AG08396 (cell line): ENCODE data around the gene PINLYP.
"Not testable (repeated sequence)": the region's sequence is repeated elsewhere in the genome, so short reads cannot be mapped to it uniquely, and the experiment has no call there.

Source experiments
- DNase-seq: peaks from one replicate; pipeline ENCODE4 v3.0.0; 2012; ENCODE audit warnings: low spot score, mixed read lengths

The PINLYP gene

DNA sequence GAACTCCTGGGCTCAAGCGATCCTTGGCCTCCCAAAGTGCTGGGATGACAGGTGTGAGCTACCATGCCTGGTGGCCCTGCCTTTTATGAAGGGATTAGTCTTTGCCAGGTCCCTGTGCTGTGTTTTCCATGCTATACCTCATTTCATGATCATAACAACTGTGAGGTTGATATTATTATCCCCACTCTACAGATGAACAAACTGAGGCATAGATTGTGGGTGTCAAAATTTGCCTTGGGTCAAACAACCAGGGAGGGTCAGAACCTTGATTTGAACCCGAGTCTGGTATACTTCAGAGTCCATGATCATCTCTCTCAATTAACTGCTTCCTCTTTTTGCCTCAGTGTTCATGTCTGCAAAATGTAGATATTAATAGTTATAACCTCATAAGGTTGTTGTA lies 6.9 kb downstream of the PINLYP start:
- no peak for DNase-seq

DNA sequence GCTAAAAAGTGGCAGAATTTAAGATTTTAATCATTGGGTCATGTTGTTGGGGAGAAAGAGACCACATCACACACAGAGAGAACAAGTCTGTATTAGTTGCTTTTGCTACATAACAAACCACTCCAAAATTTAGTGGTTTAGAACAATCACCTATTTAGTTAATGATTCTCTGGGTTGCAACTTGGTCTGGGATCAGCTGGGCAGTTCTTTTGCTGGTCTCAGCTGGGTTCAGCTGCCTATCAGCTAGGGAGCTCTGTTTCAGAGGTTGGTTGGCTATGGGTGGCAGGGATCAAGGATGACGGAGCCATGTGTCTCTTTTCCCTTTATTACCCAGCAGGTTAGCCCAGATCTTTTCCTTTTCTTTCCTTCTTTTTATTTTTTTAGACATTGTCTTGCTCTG lies 8.9 kb downstream of the PINLYP start:
- no peak for DNase-seq

DNA sequence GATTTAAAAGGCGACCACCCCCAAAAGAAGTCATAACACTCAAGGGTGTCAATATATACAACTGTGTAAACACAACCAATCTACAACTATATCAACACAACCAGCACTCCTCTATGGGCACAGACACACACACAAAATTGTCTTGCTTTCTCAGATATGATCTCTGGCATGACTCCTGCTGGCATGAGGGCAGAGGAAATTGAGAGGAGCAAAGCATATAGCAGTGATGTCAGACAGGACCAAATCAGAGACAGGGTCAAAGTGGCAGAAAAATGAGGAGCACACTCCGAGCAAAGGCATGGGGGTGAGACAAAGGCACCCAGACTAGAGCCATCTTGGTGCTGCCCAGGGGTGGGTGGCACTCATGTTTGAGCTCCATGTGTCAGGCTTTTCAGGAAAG lies 10.7 kb downstream of the PINLYP start:
- no peak for DNase-seq

DNA sequence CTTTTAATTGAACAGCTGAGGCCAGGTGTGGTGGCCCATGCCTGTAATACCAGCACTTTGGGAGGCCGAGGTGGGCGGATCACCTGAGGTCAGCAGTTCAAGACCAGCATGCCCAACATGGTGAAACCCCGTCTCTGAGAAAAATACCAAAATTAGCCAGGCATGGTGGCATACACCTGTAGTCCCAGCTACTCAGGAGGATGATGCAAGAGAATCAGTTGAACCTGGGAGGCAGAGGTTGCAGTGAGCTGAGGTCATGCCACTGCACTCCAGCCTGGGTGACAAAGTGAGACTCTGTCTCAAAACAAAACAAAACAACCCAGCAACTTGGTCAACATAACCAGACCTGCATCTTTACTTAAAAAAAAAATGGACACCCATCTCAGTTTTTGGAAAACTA lies 11.4 kb downstream of the PINLYP start:
- not testable (repeated sequence) for DNase-seq

DNA sequence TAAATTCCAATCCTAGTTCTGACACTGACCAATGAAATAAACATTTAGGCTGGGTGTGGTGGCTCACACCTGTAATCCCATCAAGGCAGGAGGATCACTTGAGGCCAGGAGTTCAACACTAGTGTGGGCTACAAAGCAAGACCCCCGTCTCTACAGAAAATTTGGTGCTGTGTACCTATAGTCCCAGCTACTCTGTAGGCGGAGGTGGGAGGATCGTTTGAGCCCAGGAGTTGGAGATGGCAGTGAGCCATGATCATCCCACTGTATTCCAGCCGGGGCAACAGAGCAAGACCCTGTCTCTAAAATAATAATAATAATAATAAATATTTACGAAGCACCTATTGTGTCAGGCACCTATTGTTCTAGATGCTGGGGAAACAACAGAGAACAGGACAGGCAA lies 13.7 kb downstream of the PINLYP start:
- no peak for DNase-seq

DNA sequence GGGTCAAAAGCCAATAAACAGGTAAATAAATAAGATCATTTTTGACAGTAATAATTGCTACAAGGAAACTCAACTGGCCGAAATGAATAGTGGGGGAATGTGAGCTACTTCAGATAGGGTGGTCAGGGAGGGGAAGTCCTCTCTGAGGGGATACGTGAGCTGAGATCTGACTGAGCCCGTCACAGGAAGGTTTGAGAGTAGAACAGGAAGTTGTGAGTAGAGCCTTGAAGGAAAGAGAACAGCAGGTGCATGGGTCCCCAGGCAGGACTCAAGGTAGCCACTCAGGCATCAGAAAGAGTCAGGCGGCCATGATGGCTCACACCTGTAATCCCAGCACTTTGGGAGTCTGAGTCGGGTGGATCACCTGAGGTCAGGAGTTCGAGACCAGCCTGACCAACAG lies 14.1 kb downstream of the PINLYP start:
- DNase-seq: no peak

DNA sequence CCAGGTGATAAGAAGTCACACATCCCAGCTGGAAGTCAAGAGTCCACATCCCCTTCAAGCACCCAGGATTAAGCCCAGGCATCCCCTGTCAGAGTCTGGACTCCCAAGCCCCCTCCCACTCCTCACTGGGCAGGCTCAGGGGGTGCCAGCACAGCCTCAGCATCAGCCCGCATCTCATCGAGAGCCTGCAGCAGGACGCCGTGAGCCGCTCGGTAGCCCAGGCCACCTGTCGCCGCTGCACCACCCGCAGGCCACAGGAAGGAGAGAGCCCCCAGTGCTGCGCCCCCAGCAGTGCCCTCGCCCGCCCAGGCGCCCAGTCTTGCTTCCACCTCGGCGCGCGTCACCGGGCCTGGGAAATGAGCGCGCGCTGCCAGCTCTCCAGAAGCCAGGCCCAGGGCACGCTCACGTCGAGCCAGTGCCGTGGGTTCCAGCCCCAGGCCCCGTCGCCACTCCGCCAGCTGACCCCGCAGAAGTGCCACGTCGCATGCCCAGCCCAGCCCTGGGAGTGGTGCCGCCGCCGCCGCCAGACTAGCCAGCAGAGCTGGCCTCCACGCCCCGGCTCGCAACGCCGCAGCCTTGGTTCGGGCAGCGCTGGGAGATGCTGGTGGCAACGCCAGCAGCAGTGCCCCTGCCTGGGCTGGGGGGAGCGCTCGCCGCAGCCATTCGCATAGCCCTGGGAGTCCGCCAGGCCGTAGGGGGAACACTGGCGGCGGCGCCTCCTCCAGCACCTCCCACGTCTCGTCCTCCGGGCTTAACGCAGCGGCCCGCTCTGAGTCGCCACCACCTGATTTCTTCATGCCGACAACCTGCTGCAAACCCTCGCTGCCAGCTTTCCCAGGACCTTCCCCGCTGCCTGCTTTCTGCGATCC lies 16.5 kb downstream of the PINLYP start:
- DNase-seq: no peak

DNA sequence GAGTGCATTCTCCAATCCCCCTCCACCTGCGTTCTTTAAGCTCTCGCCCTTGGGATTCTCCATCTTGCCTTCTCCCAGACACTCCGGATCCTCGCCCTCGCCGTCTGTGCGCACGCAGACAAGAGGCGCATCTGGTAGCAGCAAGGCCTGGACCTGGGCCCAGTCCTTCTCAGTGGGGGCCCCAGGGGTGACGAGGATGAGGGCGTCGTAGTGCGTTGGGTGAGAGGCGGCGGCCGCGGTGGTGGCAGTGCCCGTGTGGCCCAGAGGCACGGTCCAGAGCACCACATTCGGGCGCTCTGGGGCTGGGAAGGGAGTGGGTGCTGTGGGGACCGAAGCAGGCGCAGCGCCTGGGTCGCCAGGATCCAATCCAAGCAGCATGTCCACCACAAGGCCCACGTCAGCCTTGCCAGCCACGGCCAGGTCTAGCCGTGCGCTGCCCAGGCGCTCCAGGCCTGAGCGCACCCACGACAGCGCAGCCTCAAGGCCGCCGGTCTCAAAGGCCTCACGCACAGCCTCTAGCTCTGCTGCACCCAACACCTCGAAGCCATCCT lies 17.3 kb downstream of the PINLYP start:
- no peak for DNase-seq

DNA sequence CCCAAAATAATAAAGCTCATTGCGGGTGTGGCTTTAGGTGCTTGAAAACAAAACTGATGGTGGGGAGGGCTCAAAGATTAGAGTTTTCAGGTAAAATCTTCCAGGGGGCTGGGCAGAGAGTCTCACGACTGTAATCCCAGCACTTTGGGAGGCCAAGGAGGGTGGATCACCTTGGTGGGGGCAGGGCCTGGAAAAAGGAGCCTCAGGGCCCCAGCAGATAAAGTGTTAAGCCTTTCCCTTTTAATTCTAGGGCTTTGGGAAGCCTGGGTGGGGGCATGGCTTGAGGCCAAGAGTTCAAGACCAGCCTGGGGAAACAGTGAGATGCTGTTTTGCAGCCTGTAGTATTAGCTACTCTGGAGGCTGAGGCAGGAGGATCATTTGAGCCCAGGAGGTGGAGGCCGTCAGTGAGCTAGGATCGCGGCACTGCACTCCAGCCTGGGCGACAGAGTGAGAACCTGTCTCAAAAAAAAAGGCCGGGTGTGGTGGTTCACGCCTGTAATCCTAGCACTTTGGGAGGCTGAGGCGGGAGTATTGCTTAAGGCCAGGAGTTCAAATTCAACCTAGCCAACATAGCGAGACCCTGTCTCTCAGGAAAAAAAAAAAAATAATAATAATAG lies 18.6 kb downstream of the PINLYP start:
- DNase-seq: no peak

DNA sequence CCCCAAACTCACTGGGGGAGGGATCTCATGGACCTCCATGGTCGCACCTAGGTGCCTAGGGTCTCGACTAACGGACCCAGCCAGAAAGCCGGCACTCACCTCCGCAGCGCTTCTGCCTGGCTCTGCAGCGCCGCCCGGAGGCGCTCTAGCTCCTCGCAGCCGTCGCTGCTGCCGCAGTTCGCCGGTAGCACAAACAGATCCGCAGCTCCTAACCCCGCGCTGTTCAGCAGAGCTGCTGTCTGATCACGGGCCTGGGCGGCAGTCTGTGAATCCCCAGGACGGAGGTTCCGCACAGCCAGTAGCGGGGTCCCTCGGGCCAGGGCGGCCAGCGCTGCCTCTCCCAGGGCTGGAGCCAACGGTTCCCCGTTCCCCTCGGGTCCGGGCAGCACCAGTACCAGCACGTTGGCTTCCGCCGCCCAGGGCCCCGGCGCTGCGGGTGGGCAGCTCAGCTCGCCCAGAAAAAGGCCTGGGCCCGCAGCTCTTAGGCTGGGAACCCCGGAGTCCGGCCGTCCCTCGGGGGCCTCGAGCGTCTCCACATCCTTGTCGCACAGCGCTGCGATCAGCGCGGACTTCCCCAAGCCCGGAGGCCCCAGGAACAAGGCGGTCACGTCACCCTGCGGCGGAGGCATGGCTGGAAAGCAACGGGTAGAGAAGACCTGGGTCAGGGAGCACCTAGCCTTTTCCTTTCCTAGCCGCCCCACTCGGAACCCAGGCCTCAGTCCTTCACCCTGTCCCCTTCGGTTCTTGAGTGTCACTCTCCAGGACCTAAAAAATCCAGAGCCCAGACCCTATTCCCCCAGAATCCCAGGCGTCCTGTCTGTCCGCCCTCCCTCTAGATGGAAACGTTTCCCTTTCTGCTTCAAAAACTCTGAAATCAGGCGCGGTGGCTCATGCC lies 19.4 kb downstream of the PINLYP start:
- DNase-seq: peak; percentile 63

DNA sequence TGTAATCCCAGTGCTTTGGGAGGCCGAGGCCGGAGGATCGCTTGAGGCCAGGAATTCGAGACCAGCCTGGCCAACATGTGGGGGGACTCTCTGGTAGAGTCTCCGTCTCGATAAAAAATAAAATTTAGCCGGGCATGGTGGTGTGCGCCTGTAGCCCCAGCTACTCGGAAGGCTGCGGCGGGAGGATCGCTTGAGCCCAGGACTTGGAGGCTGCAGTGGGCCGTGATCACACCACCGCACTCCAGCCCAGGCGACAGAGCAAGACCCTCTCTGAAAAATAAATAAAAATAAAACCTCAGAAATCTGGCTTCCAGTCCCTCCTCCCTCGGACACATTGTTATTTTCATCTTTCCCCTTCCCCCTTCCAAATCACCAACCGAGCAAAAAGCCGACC lies 20.0 kb downstream of the PINLYP start:
- DNase-seq: no peak

DNA sequence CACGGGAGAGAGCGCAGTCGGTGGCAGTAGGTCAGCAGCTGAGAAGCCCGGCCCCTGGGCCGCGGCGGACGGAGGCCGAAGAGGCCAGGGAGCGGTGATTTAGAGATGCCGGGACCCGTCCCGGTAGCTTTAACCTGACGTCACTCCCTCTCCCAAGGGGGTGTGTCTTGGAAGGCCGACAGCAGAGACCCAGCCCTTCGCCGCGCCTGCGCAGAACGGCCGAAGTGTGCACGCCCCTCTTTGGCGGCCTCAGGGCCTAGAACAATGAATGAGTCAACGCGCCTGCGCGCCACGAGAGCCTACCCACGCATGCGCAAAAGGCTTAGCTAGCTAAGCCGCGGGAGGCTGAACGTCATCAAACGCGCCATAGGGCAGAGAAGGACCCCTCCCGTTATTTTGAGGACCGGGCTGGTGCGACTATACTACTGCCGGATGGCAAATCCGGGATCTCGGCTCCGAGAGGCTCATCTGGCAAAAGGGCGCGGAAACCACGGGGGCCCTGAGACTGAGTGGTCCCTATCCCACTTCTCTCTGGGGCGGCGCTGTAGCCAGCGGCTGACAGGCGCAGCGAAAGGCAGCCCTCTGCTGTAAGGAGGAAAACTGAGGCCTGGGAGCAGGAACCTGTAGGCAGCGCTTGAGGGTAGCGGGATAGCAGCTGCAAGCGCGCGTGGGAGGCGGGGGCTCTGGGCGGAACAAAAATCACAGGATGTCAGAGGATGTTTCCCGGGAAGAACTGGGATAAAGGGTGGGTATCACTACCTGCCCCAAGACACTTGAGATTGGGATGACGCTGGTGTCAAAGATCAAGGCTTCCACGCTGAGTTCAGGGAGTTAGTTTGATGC lies 20.6 kb downstream of the PINLYP start, which contains the start of the genes IRGQ and ZNF576:
Gene IRGQ, minus strand, starts transcription at position 136 of the 843 bp plus-strand sequence. CDS start 796 bp downstream, outside the sequence.
Gene ZNF576, plus strand, starts transcription at position 597 of the 843 bp plus-strand sequence. CDS start 514 bp downstream, outside the sequence.
- DNase-seq: peak; percentile 99

DNA sequence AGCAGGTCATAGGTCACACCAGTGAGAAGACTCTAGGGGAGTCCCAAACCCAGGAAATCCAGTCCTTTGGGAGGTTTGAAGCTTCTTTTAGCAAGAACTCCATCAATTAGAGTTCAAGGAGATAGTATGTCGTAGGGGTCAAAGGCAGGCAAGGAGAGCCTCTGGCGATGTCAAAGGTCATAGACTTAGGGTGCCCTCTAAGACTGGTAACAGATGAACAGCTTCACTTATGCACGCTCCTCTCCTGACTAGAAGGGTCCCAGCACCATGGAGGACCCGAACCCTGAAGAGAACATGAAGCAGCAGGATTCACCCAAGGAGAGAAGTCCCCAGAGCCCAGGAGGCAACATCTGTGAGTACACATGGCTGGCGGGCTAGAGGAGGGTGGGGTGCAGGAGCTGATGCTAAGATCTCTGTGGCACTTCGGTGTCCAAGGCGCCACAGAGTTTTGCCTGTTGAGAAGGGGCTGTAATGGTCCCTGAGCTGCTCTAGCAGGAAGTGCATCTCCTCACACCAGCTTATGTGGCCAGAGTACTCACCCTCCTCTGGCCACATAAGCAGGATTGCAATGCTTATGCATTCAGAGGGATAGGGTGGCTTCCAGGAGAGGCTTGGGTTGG lies 21.4 kb downstream of the PINLYP start:
- DNase-seq: no peak

DNA sequence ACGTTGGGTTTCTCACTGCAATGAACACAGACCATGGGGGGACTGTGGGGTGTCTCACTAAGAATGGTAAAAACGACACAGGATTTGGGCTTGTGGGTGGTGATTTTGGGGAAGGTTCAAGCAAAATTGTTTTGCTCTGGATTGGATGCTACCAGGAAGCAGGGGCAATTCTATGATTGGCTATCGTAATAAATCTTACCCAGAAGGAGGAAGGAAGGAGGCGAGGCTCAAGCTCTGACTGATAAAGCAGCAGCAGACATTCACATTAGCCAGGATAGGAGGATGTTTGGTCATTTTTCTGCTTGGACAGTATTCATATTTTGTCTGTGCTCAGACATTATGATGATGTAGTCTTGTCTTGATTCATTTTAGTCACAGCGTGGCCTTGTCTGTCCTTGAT lies 22.3 kb downstream of the PINLYP start:
- no peak for DNase-seq

DNA sequence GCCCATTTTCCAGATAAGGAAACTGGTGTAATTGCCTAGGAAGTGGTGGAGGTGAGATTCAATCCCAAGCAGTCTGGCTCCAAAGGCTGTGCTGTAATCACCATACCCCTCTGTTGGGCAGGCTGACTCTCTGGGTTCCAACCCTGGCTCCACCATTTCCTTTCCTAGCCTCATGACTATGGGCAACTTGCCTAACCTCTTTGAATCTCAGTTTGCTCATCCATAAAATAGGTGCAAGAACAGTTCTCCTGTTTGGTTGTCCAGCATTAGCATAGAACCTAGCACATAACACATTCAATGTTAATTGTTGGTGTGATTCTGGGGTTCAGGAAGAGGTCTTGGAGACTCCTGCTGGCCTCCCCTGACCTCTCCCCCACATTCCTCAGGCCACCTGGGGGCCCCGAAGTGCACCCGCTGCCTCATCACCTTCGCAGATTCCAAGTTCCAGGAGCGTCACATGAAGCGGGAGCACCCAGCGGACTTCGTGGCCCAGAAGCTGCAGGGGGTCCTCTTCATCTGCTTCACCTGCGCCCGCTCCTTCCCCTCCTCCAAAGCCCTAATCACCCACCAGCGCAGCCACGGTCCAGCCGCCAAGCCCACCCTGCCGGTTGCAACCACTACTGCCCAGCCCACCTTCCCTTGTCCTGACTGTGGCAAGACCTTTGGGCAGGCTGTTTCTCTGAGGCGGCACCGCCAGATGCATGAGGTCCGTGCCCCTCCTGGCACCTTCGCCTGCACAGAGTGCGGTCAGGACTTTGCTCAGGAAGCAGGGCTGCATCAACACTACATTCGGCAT lies 23.0 kb downstream of the PINLYP start:
- DNase-seq: no peak

DNA sequence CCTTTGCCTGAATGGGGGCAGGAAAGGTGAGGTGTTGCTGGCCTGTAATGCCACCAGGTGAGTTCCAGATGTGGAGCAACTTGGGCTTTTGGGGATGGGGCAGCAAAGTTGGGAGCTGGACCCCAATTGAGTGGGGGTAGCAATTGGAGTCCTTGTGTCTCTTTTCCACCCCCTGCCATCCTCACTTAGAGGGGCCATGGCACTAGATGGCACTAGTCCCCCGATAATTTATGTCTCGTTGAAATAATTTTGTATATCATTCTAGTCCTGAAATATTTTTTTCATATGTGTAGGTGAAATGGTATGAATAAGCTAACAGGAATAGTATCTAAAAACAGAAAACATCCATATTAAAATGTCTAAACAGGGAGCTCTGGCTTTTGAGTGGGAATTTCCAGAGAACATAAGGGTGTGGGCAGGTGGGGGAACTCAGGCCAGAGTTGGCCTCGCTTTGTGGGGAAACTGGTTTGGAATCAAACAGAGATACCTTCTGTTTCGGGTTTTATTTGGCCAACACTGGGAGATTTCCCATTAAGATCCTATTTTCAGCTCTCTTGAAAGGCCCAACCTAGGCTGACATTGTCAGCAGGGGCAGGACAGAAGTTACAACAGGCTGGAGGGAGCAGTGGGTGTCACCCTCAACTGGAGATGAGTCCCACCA lies 24.2 kb downstream of the PINLYP start:
- DNase-seq: no peak

DNA sequence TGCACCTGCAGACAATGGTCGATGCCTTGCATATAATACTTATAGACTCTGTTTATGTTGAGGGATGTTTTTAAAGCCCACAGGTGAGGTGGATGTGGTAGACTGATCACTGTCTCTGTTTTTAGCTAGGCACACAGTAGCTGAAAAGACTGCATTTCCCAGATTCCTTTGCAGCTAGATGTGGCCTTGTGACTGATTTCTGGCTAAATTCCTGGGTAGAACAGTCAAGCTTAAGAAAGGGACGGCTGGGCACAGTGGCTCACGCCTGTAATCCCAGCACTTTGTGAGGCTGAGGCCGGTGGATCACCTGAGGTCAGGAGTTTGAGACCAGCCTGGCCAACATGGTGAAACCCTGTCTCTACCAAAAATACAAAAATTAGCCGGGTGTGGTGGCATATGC lies 24.7 kb downstream of the PINLYP start:
- not testable (repeated sequence) for DNase-seq

DNA sequence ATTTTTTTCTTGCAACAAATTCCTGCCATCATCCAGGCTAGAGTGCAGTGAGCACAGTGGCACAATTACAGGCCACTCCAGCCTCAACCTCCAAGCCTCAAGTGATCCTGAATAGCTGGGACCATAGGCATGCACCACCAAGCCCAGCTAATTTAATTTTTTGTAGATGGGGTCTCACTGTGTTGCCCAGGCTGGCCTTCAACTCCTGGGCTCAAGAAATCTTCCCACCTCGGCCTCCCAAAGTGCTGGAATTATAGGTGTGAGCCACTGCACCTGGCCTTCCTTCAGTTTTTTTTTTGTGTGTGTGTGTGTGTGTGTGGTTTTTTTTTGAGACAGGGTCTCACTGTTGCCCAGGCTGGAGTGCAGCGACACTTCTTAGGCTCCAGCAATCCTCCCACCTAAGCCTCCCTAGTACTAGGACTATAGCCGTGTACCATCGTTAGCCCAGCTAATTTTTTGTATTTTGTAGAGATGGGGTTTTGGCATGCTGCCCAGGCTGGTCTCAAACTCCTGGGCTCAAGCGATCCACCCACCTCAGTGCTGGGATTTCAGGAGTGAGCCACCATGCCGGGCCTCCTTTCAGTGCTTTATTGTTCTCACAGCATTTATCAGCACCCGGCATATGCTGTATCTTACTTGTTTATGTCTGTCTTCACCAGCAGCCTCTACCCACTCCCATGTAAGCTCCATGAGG lies 30.4 kb downstream of the PINLYP start:
- no peak for DNase-seq
